GM12878 (cell line): ENCODE data around the gene CCNJL.

Source experiments
- CHD1 ChIP-seq: IDR thresholded peaks from 2 replicates; pipeline ENCODE4 v1.6.1; 2012; ENCODE audit warnings: low read depth, low read length, improper control_type of control experiment
- CTCF ChIP-seq, 3 experiments: IDR thresholded peaks in 2 of 3; conservative IDR thresholded peaks in 1 of 3; 2 replicates each; pipeline ENCODE4 v1.5.1; 2011; ENCODE audit warnings: low read depth in 3 of 3, low read length in 3 of 3, mild to moderate bottlenecking in 3 of 3, control low read depth in 2 of 3, moderate library complexity in 2 of 3, inconsistent platforms in 1 of 3, mixed read lengths in 1 of 3; ENCODE audit not compliant: control insufficient read depth in 2 of 3, insufficient read depth in 1 of 3; ENCODE audit errors: extremely low read depth in 1 of 3
- EZH2 ChIP-seq: IDR thresholded peaks from 2 replicates; pipeline ENCODE4 v1.6.1; 2012; ENCODE audit warnings: low read depth, mild to moderate bottlenecking, control low read depth, inconsistent platforms, low read length, borderline replicate concordance; ENCODE audit not compliant: control insufficient read depth
- LARP7 ChIP-seq: fragments of 450-650 bp; IDR thresholded peaks from 2 replicates; pipeline ENCODE4 v1.6.1; 2017; ENCODE audit warnings: mild to moderate bottlenecking
- PAX8 ChIP-seq: fragments of 450-650 bp; IDR thresholded peaks from 2 replicates; pipeline ENCODE4 v1.6.1; 2017; ENCODE audit warnings: mild to moderate bottlenecking, moderate library complexity
- RAD21 ChIP-seq: IDR thresholded peaks from 2 replicates; pipeline ENCODE4 v1.6.1; 2011; ENCODE audit warnings: mild to moderate bottlenecking, low read depth, low read length, moderate library complexity; ENCODE audit not compliant: insufficient read depth
- RB1 ChIP-seq: fragments of 450-650 bp; formaldehyde crosslinking; IDR thresholded peaks from 2 replicates; pipeline ENCODE4 v1.6.1; 2017; ENCODE audit warnings: mild to moderate bottlenecking, borderline replicate concordance
- TARDBP ChIP-seq: IDR thresholded peaks from 2 replicates; pipeline ENCODE4 v1.6.1; 2016; ENCODE audit warnings: borderline replicate concordance
- ZSCAN29 ChIP-seq: fragments of 450-650 bp; IDR thresholded peaks from 2 replicates; pipeline ENCODE4 v1.6.1; 2017; ENCODE audit warnings: mild to moderate bottlenecking, moderate library complexity

- TF ChIP-seq EZH2 (no peak), RAD21 (no peak), CTCF (IDR thresholded peaks at IDR 0.05 in 2 of 3, conservative IDR thresholded peaks at IDR 0.05 in 1 of 3; ENCODE audit: control insufficient read depth in 2 of 3, extremely low read depth in 1 of 3, insufficient read depth in 1 of 3, low read depth in 3 of 3, low read length in 3 of 3) (no peak), PAX8 (no peak), LARP7 (no peak), TARDBP (no peak), RB1 (no peak), ZSCAN29 (no peak), CHD1 (no peak)
These were observed 47.5 kb upstream of the CCNJL start for GRCh38 chr5:160359816-160360215.
